GM21367 (cell line): ENCODE data around the gene MYCBP2.
"Not testable (repeated sequence)": the region's sequence is repeated elsewhere in the genome, so short reads cannot be mapped to it uniquely, and the experiment has no call there.

Experiments used
- ATAC-seq: cut with Tn5 transposase; IDR thresholded peaks from one replicate; pipeline ENCODE4 v1.9.1; 2021; ENCODE audit not compliant: unreplicated experiment

Gene MYCBP2

GRCh38 chr13:77326905-77327604, at the start of gene MYCBP2:
Gene MYCBP2 (minus strand): TSS chr13:77327094. CDS start chr13:77326775, 319 bp downstream.
- ATAC-seq: peak; percentile 47

- ATAC-seq: no peak
These were observed 48.7 kb upstream of the MYCBP2 start for GRCh38 chr13:77375560-77376108.

GRCh38 chr13:77374786-77375185, 47.9 kb upstream of the MYCBP2 start:
- no peak for ATAC-seq

- ATAC-seq: no peak
These were observed 47.4 kb upstream of the MYCBP2 start for GRCh38 chr13:77374339-77374738.

GRCh38 chr13:77373502-77373901, 46.6 kb upstream of the MYCBP2 start:
- ATAC-seq: no peak

GRCh38 chr13:77372275-77372674, 45.4 kb upstream of the MYCBP2 start:
- no peak for ATAC-seq

GRCh38 chr13:77370888-77371287, 44.0 kb upstream of the MYCBP2 start:
- no peak for ATAC-seq

- no peak for ATAC-seq
These were observed 35.3 kb upstream of the MYCBP2 start for GRCh38 chr13:77362166-77362565.

- ATAC-seq: no peak
These were observed 33.3 kb upstream of the MYCBP2 start for GRCh38 chr13:77360032-77360685.

- no peak for ATAC-seq
These were observed 32.3 kb upstream of the MYCBP2 start for GRCh38 chr13:77359171-77359570.

- no peak for ATAC-seq
These were observed 31.1 kb upstream of the MYCBP2 start for GRCh38 chr13:77358001-77358400.

GRCh38 chr13:77356155-77356554, 29.3 kb upstream of the MYCBP2 start:
- ATAC-seq: no peak

- ATAC-seq: no peak
These were observed 27.1 kb upstream of the MYCBP2 start for GRCh38 chr13:77353995-77354394.

- ATAC-seq: no peak
These were observed 24.4 kb upstream of the MYCBP2 start for GRCh38 chr13:77351315-77351714.

- ATAC-seq: no peak
These were observed 23.9 kb upstream of the MYCBP2 start for GRCh38 chr13:77350811-77351210.

GRCh38 chr13:77349365-77349764, 22.5 kb upstream of the MYCBP2 start:
- no peak for ATAC-seq

GRCh38 chr13:77347351-77347750, 20.5 kb upstream of the MYCBP2 start:
- not testable (repeated sequence) for ATAC-seq

GRCh38 chr13:77345150-77345780, 18.4 kb upstream of the MYCBP2 start:
- ATAC-seq: no peak

GRCh38 chr13:77343841-77344240, 16.9 kb upstream of the MYCBP2 start:
- ATAC-seq: no peak

- ATAC-seq: peak; percentile 62
These were observed 12.5 kb upstream of the MYCBP2 start for GRCh38 chr13:77339408-77339807.

- peak; percentile 73 for ATAC-seq
These were observed 12.1 kb upstream of the MYCBP2 start for GRCh38 chr13:77338961-77339401.

GRCh38 chr13:77338329-77338728, 11.4 kb upstream of the MYCBP2 start:
- peak; percentile 33 for ATAC-seq
